ENCODE data around the gene ZCCHC7.

The ZCCHC7 gene

DNA sequence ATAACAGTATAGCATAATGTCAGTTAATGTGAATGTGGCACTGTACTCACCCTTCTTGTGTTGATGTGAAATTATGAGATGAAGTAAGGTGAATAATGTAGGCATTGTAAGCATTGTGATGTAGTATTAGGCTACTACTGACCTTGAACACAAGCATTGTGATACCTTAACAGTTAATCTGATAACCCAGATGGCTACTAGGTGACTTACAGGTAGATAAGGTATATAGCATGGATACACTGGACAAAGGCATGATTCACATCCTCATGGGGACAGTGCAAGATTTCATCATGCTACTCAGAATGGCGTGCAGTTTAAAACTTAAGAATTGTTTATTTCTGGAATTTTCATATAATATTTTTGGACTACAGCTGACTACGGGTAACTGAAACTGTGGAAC lies 134.8 kb downstream of the ZCCHC7 start:
- Mint-ChIP-seq H3K27ac (no peak overlapping the region), H3K9me3 (peaks cover under 1% of the 10 kb centered on the region), H3K4me1 (no peaks in the 10 kb centered on the region), H3K27me3 (no peaks in the 10 kb centered on the region), H3K4me3 (no peak overlapping the region), H3K36me3 (peaks cover 28% of the 10 kb centered on the region)
- DNase-seq = no peak
- CTCF ChIA-PET = no interaction called here

DNA sequence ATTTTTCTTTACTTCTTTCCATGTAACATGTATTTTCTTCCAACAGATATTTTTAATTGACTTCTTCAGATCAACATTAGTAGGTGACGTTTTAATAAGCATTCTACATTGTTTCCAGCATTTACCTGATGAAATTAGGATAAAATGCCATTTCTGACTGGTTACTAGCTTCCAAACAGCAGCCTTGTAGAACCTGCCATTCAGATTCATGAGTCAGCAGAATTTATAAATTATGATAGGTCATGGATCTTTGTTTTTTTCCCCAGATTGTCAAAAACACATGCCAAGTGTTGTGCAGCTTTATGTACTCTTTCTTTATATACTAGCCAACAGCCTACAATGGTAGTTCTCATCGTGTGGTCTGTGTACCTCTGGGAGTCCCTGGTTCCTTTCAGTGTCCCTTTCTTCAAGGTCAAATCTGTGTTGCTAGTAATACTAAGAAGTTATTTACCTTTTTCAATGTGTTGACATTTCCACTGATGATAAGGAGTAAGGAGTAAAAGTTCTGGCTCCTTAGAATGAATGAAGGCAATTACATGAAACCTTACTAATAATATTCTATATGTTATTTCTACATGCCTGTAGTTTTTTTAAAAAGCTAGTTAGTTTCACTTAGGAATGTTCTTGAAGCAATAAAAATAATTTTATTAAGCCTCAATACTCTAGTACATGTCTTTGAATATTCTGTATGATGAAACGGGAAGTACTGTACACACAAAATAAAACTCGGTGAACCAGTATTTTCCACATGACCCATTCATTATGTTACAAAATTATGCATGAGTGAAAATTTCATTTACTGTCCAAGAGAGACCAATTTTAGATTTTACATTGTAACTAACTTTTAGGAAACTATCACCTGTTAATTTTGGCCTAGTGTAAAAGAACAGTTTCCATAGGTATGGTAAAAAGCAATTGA lies 135.8 kb downstream of the ZCCHC7 start:
- no peak for DNase-seq
- peaks cover 27% of the 10 kb centered on the region for H3K36me3 Mint-ChIP-seq
- no peaks in the 10 kb centered on the region for H3K27me3 Mint-ChIP-seq
- H3K4me3 Mint-ChIP-seq = no peak overlapping the region
- no peak overlapping the region for H3K27ac Mint-ChIP-seq
- peaks cover 2% of the 10 kb centered on the region for H3K9me3 Mint-ChIP-seq
- CTCF ChIA-PET = interaction anchor here (0.6 kb wide), 1 partner anchor 48 kb away, joined by 4 read pairs; no protein-coding TSS in a partner anchor
- H3K4me1 Mint-ChIP-seq = no peaks in the 10 kb centered on the region

DNA sequence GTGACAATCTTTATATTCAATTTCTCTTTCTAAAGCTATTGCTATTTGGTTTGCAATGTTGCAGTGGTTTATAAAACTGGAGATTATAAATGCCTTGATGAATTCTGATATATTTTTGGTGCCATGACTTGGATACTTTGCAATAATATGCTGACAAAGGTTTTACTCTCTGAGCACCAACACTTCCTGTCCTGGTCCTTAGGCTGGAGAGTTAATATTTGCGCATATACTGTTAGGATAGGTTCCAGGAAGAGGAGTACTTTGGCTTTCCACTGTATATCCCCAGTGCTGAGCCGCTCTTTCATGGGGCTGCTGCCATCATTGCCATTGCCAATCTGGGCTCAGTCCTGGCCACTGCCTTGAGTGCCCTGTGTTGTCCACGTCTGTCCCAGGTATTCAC lies 139.6 kb downstream of the ZCCHC7 start:
- no peak overlapping the region for H3K27ac Mint-ChIP-seq
- H3K4me1 Mint-ChIP-seq = no peaks in the 10 kb centered on the region
- CTCF ChIA-PET = no interaction called here
- no peaks in the 10 kb centered on the region for H3K27me3 Mint-ChIP-seq
- no peak overlapping the region for H3K4me3 Mint-ChIP-seq
- peaks cover 23% of the 10 kb centered on the region for H3K36me3 Mint-ChIP-seq
- H3K9me3 Mint-ChIP-seq = peaks cover 2% of the 10 kb centered on the region
- no peak for DNase-seq

DNA sequence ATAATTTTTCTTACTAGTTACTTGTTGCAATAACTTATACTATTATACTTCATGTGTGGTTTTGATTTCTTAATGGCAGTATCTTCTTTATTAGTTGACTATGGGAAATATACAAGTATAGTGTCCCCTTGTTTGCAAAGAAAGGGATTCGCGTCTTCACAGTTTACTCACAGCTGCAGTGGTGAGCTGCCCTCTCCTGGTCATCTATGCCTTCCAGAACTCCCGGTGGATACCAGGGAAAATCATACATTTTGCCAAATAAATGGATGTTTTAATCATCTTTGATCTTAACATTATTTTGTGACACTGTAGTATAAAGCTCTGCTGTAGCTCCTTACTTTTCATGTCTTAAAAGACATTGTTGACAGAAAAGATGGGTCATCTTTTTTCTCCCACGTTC lies 142.0 kb downstream of the ZCCHC7 start:
- H3K4me1 Mint-ChIP-seq = no peaks in the 10 kb centered on the region
- no peak overlapping the region for H3K4me3 Mint-ChIP-seq
- no peaks in the 10 kb centered on the region for H3K27me3 Mint-ChIP-seq
- no peak for DNase-seq
- H3K9me3 Mint-ChIP-seq = peaks cover 2% of the 10 kb centered on the region
- peaks cover 8% of the 10 kb centered on the region for H3K36me3 Mint-ChIP-seq
- CTCF ChIA-PET = no interaction called here
- H3K27ac Mint-ChIP-seq = no peak overlapping the region

DNA sequence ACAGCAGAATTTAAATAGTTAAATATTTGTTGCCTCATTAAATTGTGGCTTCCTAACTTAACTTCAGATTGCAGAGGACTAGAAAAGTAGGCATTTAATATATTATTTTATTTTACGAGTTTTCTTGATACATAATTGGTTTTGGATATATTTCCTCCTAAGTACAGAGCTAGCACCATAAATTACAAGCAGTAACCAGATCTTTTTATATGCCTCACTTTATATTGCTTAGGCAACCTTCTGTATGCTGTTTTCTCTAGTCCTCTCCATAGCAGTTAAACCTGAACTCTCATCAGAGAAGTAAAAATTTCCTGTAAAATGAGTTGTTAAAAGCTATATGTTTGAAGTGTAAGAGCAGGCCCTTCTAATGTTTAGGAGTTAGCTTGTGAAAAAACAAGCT lies 144.2 kb downstream of the ZCCHC7 start:
- H3K4me1 Mint-ChIP-seq = no peaks in the 10 kb centered on the region
- no peak overlapping the region for H3K27ac Mint-ChIP-seq
- H3K27me3 Mint-ChIP-seq = no peaks in the 10 kb centered on the region
- H3K4me3 Mint-ChIP-seq = no peak overlapping the region
- peaks cover 2% of the 10 kb centered on the region for H3K9me3 Mint-ChIP-seq
- H3K36me3 Mint-ChIP-seq = peaks cover 11% of the 10 kb centered on the region
- CTCF ChIA-PET = no interaction called here
- no peak for DNase-seq

DNA sequence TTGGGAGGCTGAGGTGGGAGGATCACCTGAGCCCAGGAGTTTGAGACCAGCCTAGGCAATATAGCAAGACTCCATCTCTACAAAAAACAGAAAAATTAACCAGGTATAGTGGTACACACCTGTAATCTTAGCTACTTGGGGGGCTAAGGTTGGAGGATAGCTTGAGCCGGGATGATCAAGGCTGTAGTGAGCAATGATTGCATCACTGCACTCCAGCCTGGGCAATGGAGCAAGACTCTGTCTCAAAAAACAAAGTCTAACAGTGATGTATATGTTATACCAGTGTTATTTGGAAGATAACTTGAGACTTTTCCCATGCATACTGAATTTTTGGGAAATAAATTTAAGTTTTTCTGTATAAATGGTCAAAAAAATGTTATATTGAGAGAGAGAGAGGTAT lies 146.3 kb downstream of the ZCCHC7 start:
- Mint-ChIP-seq H3K4me1 (no peaks in the 10 kb centered on the region), H3K36me3 (peaks cover 8% of the 10 kb centered on the region), H3K4me3 (no peak overlapping the region), H3K9me3 (no peaks in the 10 kb centered on the region), H3K27me3 (no peaks in the 10 kb centered on the region), H3K27ac (no peak overlapping the region)
- CTCF ChIA-PET = interaction anchor here (0.9 to 1.1 kb wide), 2 partner anchors 54 to 97 kb away, joined by 3 read pairs; no protein-coding TSS in a partner anchor
- no peak for DNase-seq

DNA sequence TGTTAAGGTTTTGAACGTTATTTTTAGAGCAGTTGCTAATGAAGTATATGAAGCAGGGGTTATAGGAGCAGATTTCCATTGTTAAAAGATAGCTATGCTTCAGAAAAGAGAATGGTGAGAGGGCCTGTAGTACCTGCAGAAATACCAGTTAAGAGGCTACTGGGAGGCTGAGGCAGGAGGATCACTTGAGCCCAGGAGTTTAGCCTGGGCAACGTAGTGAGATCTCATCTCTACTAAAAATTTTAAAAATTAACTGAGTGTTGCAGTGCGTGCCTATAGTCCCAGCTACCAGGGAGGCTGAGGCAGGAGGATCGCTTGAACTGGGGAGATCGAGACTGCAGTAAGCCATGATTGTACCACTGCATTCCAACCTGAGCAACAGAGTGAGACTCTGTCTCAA lies 148.8 kb downstream of the ZCCHC7 start:
- CTCF ChIA-PET = no interaction called here
- H3K27me3 Mint-ChIP-seq = no peaks in the 10 kb centered on the region
- no peak for DNase-seq
- no peak overlapping the region for H3K27ac Mint-ChIP-seq
- H3K9me3 Mint-ChIP-seq = peaks cover 2% of the 10 kb centered on the region
- no peak overlapping the region for H3K4me3 Mint-ChIP-seq
- H3K4me1 Mint-ChIP-seq = no peaks in the 10 kb centered on the region
- H3K36me3 Mint-ChIP-seq = peaks cover 18% of the 10 kb centered on the region

DNA sequence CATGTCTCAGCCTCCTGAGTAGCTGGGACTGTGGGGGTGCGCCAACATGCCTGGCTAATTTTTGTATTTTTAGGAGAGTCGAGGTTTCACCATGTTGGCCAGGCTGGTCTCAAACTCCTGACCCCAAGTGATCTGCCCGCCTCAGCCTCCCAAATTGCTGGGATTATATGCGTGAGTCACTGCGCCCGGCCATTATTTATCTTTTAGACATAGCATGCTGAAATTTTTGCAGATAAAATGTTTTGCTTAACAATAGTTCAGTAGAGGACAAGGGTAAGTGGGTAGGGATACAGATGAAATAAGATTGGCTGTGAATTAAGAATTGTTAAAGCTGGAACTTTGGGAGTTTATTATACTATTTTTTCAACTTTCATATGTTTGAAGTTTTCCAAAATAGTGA lies 151.3 kb downstream of the ZCCHC7 start:
- H3K4me3 Mint-ChIP-seq = no peak overlapping the region
- H3K27ac Mint-ChIP-seq = no peak overlapping the region
- peaks cover 2% of the 10 kb centered on the region for H3K9me3 Mint-ChIP-seq
- DNase-seq = no peak
- CTCF ChIA-PET = no interaction called here
- peaks cover 27% of the 10 kb centered on the region for H3K36me3 Mint-ChIP-seq
- no peaks in the 10 kb centered on the region for H3K27me3 Mint-ChIP-seq
- H3K4me1 Mint-ChIP-seq = no peaks in the 10 kb centered on the region

DNA sequence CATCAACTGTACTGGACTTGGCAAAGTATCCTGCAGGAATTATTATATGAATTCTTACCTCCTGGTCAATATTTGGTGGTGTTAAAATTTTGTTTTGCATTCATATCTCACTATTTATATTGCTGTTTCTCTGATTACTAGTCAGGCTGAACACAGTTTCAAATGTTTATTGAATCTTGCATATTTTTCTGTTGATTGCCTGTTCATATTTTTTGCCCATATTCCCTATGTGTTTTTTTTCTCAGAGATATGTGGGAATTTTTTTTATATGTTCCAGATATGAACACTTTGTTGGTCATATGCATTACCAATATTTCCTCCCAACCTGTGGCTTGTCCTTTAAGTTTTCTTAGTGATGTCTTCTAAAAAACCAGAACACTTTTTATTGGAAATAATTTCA lies 153.2 kb downstream of the ZCCHC7 start:
- Mint-ChIP-seq H3K36me3 (peaks cover 26% of the 10 kb centered on the region), H3K27ac (no peak overlapping the region), H3K4me1 (no peaks in the 10 kb centered on the region), H3K9me3 (peaks cover 2% of the 10 kb centered on the region), H3K27me3 (no peaks in the 10 kb centered on the region), H3K4me3 (no peak overlapping the region)
- CTCF ChIA-PET = no interaction called here
- no peak for DNase-seq

DNA sequence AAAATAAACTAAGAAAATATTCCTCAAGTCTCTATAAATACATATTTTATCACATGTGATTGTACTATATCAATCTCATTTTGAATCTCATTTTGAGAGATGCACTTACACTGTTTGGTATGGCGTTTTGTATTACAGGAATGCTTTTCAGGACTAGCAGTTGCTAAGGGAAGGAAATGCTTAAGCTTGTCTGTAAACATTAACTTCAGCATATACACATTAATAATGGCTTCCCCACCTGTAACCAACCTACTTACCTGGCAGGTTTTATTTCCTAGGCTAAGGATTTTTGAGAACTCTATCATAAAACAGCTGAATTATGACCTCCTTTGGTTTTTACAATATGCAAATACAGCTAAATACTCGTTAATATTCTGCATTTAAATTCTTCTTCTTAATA lies 161.2 kb downstream of the ZCCHC7 start:
- H3K36me3 Mint-ChIP-seq = peaks cover 6% of the 10 kb centered on the region
- H3K4me1 Mint-ChIP-seq = peaks cover 3% of the 10 kb centered on the region
- no peaks in the 10 kb centered on the region for H3K27me3 Mint-ChIP-seq
- no peak overlapping the region for H3K27ac Mint-ChIP-seq
- H3K4me3 Mint-ChIP-seq = no peak overlapping the region
- CTCF ChIA-PET = interaction anchor here (1.2 kb wide), 1 partner anchor 16 kb away, joined by 3 read pairs; no protein-coding TSS in a partner anchor
- no peaks in the 10 kb centered on the region for H3K9me3 Mint-ChIP-seq
- no peak for DNase-seq

DNA sequence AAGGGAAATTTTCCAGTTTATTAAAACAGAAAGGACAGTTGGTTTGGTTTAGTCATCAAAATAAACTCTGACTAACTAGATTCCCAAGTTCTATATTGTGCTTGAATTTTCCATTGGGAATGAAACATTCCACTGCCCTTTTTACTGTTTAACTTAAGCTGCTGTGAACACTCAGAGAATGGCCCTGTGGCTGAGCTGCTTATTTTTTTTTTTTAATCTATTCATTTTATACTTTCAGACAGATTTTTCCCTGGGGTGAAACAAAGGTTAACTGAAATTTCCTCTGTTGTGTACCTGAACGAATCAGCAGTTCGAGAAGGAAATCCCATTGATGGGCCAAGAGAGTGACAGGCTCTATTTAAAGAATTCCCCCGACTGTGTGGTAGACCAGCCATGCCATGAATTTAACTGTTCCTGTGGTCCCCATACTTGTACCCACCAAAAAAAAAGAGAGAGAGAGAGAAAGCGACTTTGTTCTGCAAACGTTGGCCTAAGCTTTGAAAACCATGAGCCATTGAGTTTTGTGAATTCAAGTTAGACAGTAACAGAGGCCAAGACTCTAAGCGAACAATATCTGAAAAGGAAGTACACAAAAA lies 163.5 kb downstream of the ZCCHC7 start:
- no peaks in the 10 kb centered on the region for H3K27me3 Mint-ChIP-seq
- peaks cover 13% of the 10 kb centered on the region for H3K36me3 Mint-ChIP-seq
- no peak overlapping the region for H3K27ac Mint-ChIP-seq
- DNase-seq = no peak
- CTCF ChIA-PET = no interaction called here
- peaks cover 5% of the 10 kb centered on the region for H3K4me1 Mint-ChIP-seq
- no peak overlapping the region for H3K4me3 Mint-ChIP-seq
- H3K9me3 Mint-ChIP-seq = peaks cover 2% of the 10 kb centered on the region

DNA sequence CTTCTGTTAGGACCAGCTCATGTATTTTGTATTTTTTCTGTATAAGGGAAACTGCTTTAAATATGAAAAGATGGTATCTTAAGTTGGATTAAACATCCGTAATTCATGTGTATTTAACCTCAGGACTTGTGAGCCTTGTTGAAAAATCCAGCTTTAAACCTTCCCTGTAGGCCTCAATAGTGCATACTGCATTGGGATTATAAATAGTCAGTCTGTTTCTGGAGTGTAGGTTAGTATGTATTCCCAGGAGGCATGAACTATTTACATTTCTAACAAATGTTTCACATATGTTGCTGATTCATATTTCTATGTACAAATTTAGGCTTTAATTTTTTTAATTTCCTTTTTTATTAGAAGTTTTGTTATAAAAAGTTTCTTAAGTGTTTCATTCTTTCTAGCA lies 164.3 kb downstream of the ZCCHC7 start:
- Mint-ChIP-seq H3K4me3 (no peak overlapping the region), H3K27me3 (no peaks in the 10 kb centered on the region), H3K9me3 (peaks cover 2% of the 10 kb centered on the region), H3K36me3 (peaks cover 17% of the 10 kb centered on the region), H3K27ac (no peak overlapping the region), H3K4me1 (peaks cover 8% of the 10 kb centered on the region)
- DNase-seq = no peak
- CTCF ChIA-PET = interaction anchor here (0.7 kb wide), 2 partner anchors 76 to 1589 kb away, joined by 3 read pairs; no protein-coding TSS in a partner anchor

DNA sequence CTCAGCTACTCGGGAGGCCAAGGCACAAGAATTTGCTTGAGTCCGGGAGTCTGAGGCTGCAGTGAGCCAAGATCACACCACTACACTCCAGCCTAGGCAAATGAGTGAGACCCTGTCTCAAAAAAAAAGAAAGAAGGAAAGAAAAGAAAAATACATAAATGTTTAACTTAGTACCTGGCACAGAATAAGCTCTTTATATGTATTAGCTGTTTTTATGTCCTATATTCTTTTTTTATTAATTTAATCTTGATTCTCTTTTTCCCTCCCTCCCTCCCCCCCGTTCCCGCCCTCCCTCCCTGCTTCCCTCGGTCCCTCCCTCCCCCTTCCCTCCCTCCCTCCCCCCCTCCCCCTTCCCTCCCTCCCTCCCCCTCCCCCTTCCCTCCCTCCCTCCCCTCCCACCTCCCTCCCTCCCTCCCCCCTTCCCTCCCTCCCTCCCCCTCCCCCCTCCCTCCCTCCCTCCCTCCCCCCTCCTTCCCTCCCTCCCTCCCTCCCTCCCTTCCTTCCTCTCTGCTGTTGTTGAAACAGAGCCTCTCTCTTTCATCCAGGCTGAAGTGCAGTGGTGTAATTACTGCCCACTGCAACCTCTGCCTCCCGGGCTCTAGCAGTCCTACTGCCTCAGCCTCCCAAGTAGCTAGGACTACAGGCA lies 166.3 kb downstream of the ZCCHC7 start:
- Mint-ChIP-seq H3K4me1 (peaks cover 24% of the 10 kb centered on the region), H3K27ac (no peak overlapping the region), H3K27me3 (no peaks in the 10 kb centered on the region), H3K9me3 (peaks cover 2% of the 10 kb centered on the region), H3K36me3 (peaks cover 21% of the 10 kb centered on the region), H3K4me3 (no peak overlapping the region)
- DNase-seq = no peak
- CTCF ChIA-PET = no interaction called here

DNA sequence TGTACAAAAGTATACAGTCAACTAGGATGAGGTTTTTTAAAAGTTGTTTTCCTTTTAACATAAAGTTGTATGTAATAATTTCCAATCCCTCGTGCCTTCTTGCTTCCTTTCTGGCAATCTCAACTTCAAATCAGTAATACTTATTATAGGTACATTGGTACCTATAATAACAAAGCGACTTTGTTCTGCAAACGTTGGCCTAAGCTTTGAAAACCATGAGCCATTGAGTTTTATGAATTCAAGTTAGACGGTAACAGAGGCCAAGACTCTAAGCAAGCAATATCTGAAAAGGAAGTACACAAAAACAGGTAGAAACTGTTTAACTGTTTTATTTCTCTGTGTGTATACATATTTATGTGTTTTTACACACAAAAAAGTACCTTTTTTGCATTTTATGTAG lies 166.9 kb downstream of the ZCCHC7 start:
- H3K4me1 Mint-ChIP-seq = peaks cover 24% of the 10 kb centered on the region
- H3K27ac Mint-ChIP-seq = no peak overlapping the region
- peaks cover 21% of the 10 kb centered on the region for H3K36me3 Mint-ChIP-seq
- CTCF ChIA-PET = no interaction called here
- no peak overlapping the region for H3K4me3 Mint-ChIP-seq
- no peak for DNase-seq
- H3K9me3 Mint-ChIP-seq = peaks cover 2% of the 10 kb centered on the region
- no peaks in the 10 kb centered on the region for H3K27me3 Mint-ChIP-seq

Data from activated naive CD4-positive, alpha-beta T cell treated with anti-CD3 and anti-CD28 coated beads, Interleukin-2, amount 10 ng/mL, durations not matched to agents 7 days and 5 days (primary cell).